Astrocyte (in vitro differentiated cells and primary cell): Measurements from ENCODE around the gene NDUFAF8. TPM values are rescaled to one million over a fixed set of nuclear protein-coding genes. Genes with fewer than 3 reads are reported as not detected.

Experiments used
- DNase-seq: peaks from one replicate; pipeline ENCODE4 v3.0.0-alpha.2; 2010; ENCODE audit warnings: low read depth
- FAIRE-seq: peaks from 2 replicates; lab custom pipeline; 2011; peaks lifted over from hg19 to GRCh38; lab: Jason Lieb, UNC
- H2AFZ ChIP-seq: 2 replicates; pipeline ENCODE4 v1.6.0; 2012; ENCODE audit warnings: low read depth, low read length, inconsistent platforms
- H3K27ac ChIP-seq: 2 replicates; pipeline ENCODE4 v1.5.1; 2011; ENCODE audit warnings: low read depth, low read length, inconsistent platforms
- H3K27me3 ChIP-seq: 2 replicates; pipeline ENCODE4 v1.6.0; 2011; ENCODE audit warnings: low read length, inconsistent platforms; ENCODE audit not compliant: insufficient read depth
- H3K36me3 ChIP-seq: 2 replicates; pipeline ENCODE4 v1.5.1; 2011; ENCODE audit warnings: low read length, inconsistent platforms; ENCODE audit not compliant: insufficient read depth
- H3K4me1 ChIP-seq: 2 replicates; pipeline ENCODE4 v1.5.1; 2011; ENCODE audit warnings: low read length, inconsistent platforms; ENCODE audit not compliant: insufficient read depth
- H3K4me2 ChIP-seq: 2 replicates; pipeline ENCODE4 v1.6.0; 2012; ENCODE audit warnings: low read length, inconsistent platforms
- H3K4me3 ChIP-seq: 2 replicates; pipeline ENCODE4 v1.5.1; 2011; ENCODE audit warnings: low read depth, mild to moderate bottlenecking, low read length, inconsistent platforms; ENCODE audit not compliant: insufficient read depth
- H3K79me2 ChIP-seq: 2 replicates; pipeline ENCODE4 v1.6.0; 2012; ENCODE audit warnings: mild to moderate bottlenecking, low read length, inconsistent platforms; ENCODE audit not compliant: insufficient read depth
- H3K9ac ChIP-seq: 2 replicates; pipeline ENCODE4 v1.6.0; 2012; ENCODE audit warnings: mild to moderate bottlenecking, low read length, inconsistent platforms
- H3K9me3 ChIP-seq: 2 replicates; pipeline ENCODE4 v1.5.1; 2012; ENCODE audit warnings: low read depth, mild to moderate bottlenecking, low read length, inconsistent platforms; ENCODE audit not compliant: insufficient read depth
- H4K20me1 ChIP-seq: 2 replicates; pipeline ENCODE4 v1.6.0; 2012; ENCODE audit warnings: low read length, inconsistent platforms; ENCODE audit not compliant: insufficient read depth
- H3K27ac Mint-ChIP-seq: one replicate; pipeline ENCODE4 v1.8.0; 2021; ENCODE audit warnings: mild to moderate bottlenecking, mixed read lengths; ENCODE audit not compliant: unreplicated experiment
- H3K27me3 Mint-ChIP-seq: one replicate; pipeline ENCODE4 v1.8.0; 2021; ENCODE audit warnings: low read depth, mixed read lengths; ENCODE audit not compliant: unreplicated experiment
- H3K36me3 Mint-ChIP-seq: one replicate; pipeline ENCODE4 v1.8.0; 2021; ENCODE audit warnings: low read depth, mixed read lengths; ENCODE audit not compliant: unreplicated experiment
- H3K4me1 Mint-ChIP-seq: one replicate; pipeline ENCODE4 v1.8.0; 2021; ENCODE audit warnings: low read depth, mixed read lengths; ENCODE audit not compliant: unreplicated experiment
- H3K4me3 Mint-ChIP-seq: one replicate; pipeline ENCODE4 v1.8.0; 2021; ENCODE audit warnings: mild to moderate bottlenecking, moderate library complexity, mixed read lengths; ENCODE audit not compliant: unreplicated experiment
- H3K9me3 Mint-ChIP-seq: one replicate; pipeline ENCODE4 v1.8.0; 2021; ENCODE audit warnings: mild to moderate bottlenecking, mixed read lengths; ENCODE audit not compliant: unreplicated experiment
- EZH2 ChIP-seq: IDR thresholded peaks from 2 replicates; pipeline ENCODE4 v1.6.1; 2012; ENCODE audit warnings: mild to moderate bottlenecking, low read length, inconsistent platforms; ENCODE audit not compliant: insufficient read depth
- total RNA-seq: library from RNA; stranded (reverse); gene quantifications from 2 replicates; pipeline ENCODE4 v1.2.1, GENCODE V29; 2021
- TF ChIP-seq, protein P1 (sequence below): IDR thresholded peaks from 2 replicates; pipeline ENCODE4 v1.5.1; 2011; ENCODE audit warnings: low read depth, mild to moderate bottlenecking, inconsistent platforms, low read length, moderate library complexity; ENCODE audit not compliant: insufficient read depth

Gene NDUFAF8
- total RNA-seq, 1 donor from 2014 or later, result 67.2 TPM

DNA sequence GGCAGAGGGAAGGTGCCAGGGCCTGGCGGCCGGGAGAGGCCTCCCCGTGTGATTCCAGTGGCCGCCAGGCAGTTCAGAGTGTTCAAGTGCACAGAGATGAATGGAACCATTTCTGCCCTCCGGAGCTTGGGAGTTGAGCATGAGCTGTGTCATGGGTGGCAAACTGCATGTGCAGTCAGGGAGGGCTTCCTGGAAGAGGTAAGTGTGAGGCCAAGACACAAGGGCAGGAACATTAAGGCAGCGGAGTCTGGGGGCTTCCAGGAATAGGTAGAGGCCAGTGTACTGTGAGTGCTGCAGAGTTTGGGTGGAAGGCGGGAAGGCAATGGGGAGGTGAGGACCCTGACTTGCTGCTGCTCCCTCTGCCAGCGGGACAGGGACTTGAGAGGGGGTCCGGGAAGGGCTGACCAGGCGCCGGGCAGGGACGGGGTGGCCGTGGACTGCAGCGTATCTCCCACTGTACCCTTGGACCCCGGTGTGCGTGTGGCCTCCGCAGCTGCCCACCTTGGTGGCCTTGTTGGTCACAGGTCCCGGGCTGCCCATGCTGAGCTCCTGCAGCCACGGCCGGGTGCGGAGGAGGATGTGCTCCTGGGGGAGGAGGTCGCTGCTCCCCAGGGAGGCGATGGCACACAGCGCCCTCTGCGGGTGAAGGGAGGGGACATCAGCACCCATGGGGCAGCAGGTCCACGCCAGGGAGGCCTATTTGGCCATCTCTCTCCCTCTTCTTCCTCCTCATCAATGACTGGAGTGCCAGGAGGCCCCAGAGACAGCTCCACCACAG, 8.9 kb upstream of the NDUFAF8 start:
- TF ChIP-seq EZH2, result no peak
- TF ChIP-seq, protein P1, sequence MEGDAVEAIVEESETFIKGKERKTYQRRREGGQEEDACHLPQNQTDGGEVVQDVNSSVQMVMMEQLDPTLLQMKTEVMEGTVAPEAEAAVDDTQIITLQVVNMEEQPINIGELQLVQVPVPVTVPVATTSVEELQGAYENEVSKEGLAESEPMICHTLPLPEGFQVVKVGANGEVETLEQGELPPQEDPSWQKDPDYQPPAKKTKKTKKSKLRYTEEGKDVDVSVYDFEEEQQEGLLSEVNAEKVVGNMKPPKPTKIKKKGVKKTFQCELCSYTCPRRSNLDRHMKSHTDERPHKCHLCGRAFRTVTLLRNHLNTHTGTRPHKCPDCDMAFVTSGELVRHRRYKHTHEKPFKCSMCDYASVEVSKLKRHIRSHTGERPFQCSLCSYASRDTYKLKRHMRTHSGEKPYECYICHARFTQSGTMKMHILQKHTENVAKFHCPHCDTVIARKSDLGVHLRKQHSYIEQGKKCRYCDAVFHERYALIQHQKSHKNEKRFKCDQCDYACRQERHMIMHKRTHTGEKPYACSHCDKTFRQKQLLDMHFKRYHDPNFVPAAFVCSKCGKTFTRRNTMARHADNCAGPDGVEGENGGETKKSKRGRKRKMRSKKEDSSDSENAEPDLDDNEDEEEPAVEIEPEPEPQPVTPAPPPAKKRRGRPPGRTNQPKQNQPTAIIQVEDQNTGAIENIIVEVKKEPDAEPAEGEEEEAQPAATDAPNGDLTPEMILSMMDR, result no peak
- H3K4me1 Mint-ChIP-seq, result no peaks in the 10 kb centered on the region
- Histone ChIP-seq H3K9ac (no peak overlapping the region), H3K4me1 (no peaks in the 10 kb centered on the region), H3K9me3 (no peaks in the 10 kb centered on the region), H3K4me3 (no peak overlapping the region), H3K27me3 (no peaks in the 10 kb centered on the region), H4K20me1 (peaks cover 18% of the 10 kb centered on the region), H3K79me2 (peaks cover 5% of the 10 kb centered on the region), H3K4me2 (no peak overlapping the region), H3K27ac (no peak overlapping the region), H2AFZ (no peak overlapping the region), H3K36me3 (peaks cover 2% of the 10 kb centered on the region)
- no peak overlapping the region for H3K4me3 Mint-ChIP-seq
- H3K36me3 Mint-ChIP-seq, result peaks cover 14% of the 10 kb centered on the region
- DNase-seq (no peak), FAIRE-seq (no peak)
- H3K27me3 Mint-ChIP-seq, result no peaks in the 10 kb centered on the region
- H3K9me3 Mint-ChIP-seq, result peaks cover 3% of the 10 kb centered on the region
- H3K27ac Mint-ChIP-seq, result no peak overlapping the region

DNA sequence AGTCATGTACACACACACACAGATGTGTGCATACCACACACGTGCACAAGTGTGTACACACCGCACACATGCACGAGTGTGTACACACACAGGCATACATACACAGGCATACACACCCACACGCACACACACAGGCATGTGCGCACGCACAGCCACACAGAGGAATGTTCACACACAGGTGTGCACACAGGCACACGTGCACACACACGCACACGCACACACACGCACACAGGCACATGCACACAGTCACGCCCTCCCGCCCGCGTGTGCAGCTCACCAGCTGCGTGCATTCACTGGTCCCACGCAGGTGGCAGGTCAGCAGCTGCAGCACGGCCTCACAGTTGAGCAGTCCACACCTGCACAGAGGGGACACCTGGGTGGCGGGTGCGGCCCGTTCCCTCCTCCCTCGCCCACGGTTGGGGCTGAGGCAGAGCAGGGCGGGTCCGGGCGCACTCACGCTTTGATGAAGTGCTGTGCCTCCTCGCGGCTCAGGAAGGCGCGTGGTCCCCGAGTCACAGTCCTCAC, 7.9 kb upstream of the NDUFAF8 start:
- DNase-seq, result no peak
- no peaks in the 10 kb centered on the region for H3K9me3 ChIP-seq
- H3K36me3 Mint-ChIP-seq, result peaks cover 14% of the 10 kb centered on the region
- no peak overlapping the region for H3K27ac ChIP-seq
- H4K20me1 ChIP-seq, result peaks cover 21% of the 10 kb centered on the region
- no peak overlapping the region for H3K4me3 Mint-ChIP-seq
- H3K9ac ChIP-seq, result no peak overlapping the region
- H3K27me3 ChIP-seq, result no peaks in the 10 kb centered on the region
- peaks cover 2% of the 10 kb centered on the region for H3K36me3 ChIP-seq
- H3K9me3 Mint-ChIP-seq, result peaks cover 3% of the 10 kb centered on the region
- no peak overlapping the region for H3K27ac Mint-ChIP-seq
- H3K27me3 Mint-ChIP-seq, result no peaks in the 10 kb centered on the region
- no peaks in the 10 kb centered on the region for H3K4me1 ChIP-seq
- FAIRE-seq, result no peak
- TF ChIP-seq, protein P1, result no peak
- TF ChIP-seq EZH2, result no peak
- no peak overlapping the region for H2AFZ ChIP-seq
- no peak overlapping the region for H3K4me2 ChIP-seq
- peaks cover 11% of the 10 kb centered on the region for H3K79me2 ChIP-seq
- no peaks in the 10 kb centered on the region for H3K4me1 Mint-ChIP-seq
- H3K4me3 ChIP-seq, result no peak overlapping the region
